ENCODE data around the gene REPS1.
"Not testable (repeated sequence)": the region's sequence is repeated elsewhere in the genome, so short reads cannot be mapped to it uniquely, and the experiment has no call there.

The REPS1 gene

DNA sequence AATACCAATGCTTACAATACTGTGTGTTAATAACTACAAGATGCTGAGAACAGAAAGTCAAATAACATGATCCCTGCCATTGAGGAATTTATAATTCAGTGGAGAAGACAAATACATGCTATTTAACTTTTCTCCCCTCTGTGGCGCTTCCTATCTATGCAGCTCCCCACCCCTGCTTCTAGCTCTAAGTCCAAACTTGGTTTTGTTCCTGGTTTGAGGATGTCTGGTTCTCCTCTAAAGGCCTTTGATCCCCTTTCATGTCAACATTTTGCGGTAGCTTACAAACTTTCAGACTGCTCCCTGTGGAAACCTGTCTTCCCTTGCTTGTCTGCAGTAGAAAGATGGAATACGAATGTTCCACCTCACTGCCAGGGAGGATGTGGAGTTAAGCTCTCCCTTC is 18.4 kb upstream of the REPS1 start:
- no peak for DNase-seq (ENCODE audit: low read depth in 2 of 2)

GRCh38 chr6:139003751-139004150 is 15.7 kb upstream of the REPS1 start:
- no peak for DNase-seq (ENCODE audit: low read depth in 2 of 2)

- no peak for DNase-seq (ENCODE audit: low read depth in 2 of 2)
These were observed 12.1 kb upstream of the REPS1 start for GRCh38 chr6:138999949-139000725.

DNA sequence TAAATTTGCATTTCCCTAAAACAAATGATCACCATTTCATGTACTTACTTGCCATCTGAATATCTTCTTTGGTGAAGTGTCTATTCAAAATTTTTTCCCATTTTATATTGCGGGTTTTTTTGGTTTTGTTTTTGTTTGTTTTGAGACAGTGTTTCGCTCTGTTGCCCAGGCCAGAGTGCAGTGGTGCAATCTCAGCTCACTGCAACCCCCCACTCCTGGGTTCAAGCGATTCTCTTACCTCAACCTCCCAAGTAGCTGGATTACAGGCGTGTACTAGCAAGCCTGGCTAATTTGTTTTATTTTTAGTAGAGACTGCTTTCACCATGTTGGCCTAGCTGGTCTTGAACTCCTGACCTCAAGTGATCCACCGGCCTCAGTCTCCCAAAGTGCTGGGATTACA is 9.1 kb upstream of the REPS1 start:
- DNase-seq (ENCODE audit: low read depth in 2 of 2): no peak

GRCh38 chr6:138996524-138996923 is 8.5 kb upstream of the REPS1 start:
- DNase-seq (ENCODE audit: low read depth in 2 of 2): no peak

- not testable (repeated sequence) for DNase-seq (ENCODE audit: low read depth in 2 of 2)
These were observed 5.4 kb upstream of the REPS1 start for GRCh38 chr6:138993410-138993809.

- not testable (repeated sequence) for DNase-seq (ENCODE audit: low read depth in 2 of 2)
These were observed 4.9 kb upstream of the REPS1 start for GRCh38 chr6:138992965-138993364.

- DNase-seq (ENCODE audit: low read depth in 2 of 2): no peak
These were observed 3.2 kb upstream of the REPS1 start for GRCh38 chr6:138991206-138991605.

DNA sequence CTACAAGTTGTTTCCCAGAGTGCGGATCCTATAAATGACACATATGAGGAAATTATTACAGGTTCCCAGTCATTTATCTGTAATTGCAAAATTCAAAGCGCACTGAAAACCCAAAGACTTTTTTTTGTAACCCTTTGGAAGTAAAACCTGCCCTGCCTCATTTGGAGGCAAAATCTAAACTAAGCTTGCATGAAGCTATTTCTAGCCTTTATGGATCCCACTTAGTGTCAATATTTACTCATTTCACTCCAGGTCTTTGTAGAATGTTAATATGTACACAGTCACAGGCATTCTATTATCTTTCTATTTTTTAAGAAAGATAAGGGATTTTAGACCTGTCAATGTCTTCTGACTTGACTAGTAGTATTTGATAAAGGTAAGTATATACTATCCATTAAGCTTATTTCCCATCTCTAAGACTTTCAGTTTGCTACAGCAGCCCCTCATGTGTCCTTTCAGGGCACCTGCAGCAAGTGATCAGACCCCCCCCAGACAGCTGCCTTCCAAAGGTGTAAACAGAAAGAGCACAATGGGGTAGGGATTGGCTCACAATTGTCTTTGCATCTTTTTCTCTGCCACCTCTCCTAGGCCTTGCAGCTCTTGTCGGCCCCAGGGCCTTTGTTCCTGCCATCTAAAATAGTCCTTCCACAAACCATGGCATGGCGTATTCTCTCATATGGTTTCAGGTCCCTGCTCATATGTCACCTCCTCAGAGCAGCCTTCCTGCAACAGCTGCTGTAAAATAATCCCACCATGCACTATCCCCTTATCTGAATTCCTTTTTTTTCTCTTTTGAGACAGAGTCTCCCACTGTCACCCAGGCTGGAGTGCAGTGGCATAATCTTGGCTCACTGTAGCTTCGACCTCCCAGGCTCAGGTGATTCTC is 1.3 kb upstream of the REPS1 start:
- no peak for DNase-seq (ENCODE audit: low read depth in 2 of 2)

GRCh38 chr6:138988469-138988834 is 399 bp upstream of the REPS1 start:
- no peak for DNase-seq (ENCODE audit: low read depth in 2 of 2)

- DNase-seq (ENCODE audit: low read depth in 2 of 2): no peak
These were observed 892 bp downstream of the REPS1 start for GRCh38 chr6:138987080-138987642.

DNA sequence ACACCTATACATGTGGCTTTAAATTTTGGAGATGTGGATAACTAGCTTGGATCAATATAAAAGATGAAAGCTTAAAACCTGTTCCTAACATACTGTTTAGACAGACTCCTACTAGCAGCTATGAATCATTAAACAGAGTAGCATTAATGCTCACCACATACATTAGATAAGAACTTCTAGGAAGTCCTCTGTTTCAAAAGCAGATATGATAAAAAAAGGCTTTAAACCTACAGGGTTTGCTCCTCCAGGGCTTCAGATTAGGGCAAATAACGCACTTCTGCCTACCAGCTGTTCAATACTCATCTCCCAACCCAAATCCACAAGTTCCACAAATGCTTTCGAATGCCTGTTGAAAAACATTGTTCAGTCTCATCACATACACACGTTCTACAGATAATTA is 1.5 kb downstream of the REPS1 start:
- no peak for DNase-seq (ENCODE audit: low read depth in 2 of 2)

- no peak for DNase-seq (ENCODE audit: low read depth in 2 of 2)
These were observed 6.6 kb downstream of the REPS1 start for GRCh38 chr6:138981416-138981815.

GRCh38 chr6:138979813-138980668 is 8.0 kb downstream of the REPS1 start:
- no peak for DNase-seq (ENCODE audit: low read depth in 2 of 2)

DNA sequence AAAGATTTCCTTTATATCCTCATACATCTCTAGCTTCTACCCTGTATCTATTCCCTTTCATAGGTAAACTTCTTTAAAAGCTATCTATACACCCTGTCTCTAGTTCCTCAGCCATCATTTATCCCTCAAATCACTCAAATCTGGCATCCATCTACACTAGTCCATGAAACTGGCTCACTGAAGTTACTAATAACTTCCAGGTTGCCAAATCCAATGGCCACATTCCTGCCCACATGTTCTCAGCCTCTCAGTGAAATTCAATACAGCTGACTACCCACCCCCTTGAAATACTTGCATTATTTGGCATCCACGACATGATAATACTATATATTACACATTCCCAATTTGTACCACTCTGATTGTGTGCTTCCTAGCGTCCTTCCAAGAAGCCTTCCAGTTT is 8.7 kb downstream of the REPS1 start:
- DNase-seq (ENCODE audit: low read depth in 2 of 2): no peak

GRCh38 chr6:138978229-138978628 is 9.8 kb downstream of the REPS1 start:
- DNase-seq (ENCODE audit: low read depth in 2 of 2): no peak

GRCh38 chr6:138977646-138978167 is 10.3 kb downstream of the REPS1 start:
- no peak for DNase-seq (ENCODE audit: low read depth in 2 of 2)

DNA sequence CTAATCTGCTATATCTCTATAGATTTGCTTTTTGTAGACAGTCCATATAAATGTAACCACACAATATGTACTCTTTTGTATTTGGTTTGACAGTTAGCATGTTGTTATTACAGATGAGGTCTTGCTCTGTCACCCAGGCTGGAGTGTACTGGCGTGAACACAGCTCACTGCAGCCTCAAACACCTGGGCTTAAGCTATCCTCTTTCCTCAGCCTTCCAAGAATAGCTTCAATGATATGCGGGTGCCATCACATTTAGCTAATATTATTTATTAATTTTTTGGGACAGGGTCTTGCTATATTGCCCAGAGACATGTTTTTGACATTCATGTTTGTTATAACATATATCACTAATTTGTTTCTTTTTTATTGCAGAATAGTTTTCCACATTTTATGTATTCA is 10.8 kb downstream of the REPS1 start:
- DNase-seq (ENCODE audit: low read depth in 2 of 2): no peak

DNA sequence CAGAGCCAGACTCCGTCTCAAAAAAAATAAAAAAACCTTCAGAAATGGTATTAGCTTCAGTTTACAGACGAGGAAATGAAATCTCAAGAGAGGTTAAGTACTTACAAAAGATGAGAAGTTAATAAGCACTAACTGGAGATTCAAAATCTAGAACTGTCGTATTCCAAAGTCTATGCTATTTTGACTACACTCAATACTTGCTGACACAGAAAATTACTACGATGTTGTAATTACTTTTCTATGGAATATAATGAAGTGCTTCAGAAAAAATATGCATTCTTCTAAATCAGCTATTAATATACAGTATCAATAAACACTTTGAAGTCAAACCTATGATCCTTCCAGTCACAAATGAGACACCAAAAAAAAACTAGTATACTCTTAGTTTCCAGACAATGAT is 12.2 kb downstream of the REPS1 start:
- DNase-seq (ENCODE audit: low read depth in 2 of 2): no peak

DNA sequence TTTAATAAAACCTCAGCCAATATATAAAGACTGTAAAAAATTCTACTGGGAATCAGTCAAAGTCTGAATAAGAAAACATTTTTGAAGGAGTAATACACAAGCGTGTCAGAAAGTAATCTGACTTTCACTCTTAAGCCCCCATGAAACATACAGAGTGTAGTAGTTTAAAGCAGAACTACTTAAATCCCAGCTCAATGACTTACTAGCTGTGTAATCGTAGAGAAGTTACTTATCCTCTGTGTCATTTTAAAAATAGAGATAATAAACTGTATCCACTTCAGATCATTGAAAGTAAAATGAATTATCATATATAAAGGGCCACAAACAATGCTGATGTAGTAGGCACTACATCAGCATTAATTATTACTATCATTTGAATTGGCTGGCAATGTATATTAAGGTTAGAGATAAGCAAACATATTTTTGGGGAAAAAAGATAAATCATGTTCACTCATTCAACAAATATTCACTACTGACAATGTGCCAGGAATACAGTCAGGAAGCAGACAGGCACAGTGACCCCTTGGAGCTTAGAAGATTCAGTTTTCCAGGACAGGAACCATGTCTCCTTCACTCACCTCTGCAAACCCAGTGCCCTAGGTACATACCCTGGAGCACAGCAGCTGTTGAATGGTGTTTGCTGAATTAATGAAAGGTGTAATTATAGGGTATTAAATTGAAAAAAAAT is 14.4 kb downstream of the REPS1 start:
- DNase-seq (ENCODE audit: low read depth in 2 of 2): no peak

- DNase-seq (ENCODE audit: low read depth in 2 of 2): no peak
These were observed 15.8 kb downstream of the REPS1 start for GRCh38 chr6:138972226-138972665.
